TTC549 (cell line): ENCODE data around the gene PPP1R16B.
A peak's percentile ranks its signal among the peaks of the same experiment; 100 is the strongest.

Experiments
- FAIRE-seq: peaks from 2 replicates; lab custom pipeline; 2012; peaks lifted over from hg19 to GRCh38; lab: Jason Lieb, UNC

Gene PPP1R16B

DNA sequence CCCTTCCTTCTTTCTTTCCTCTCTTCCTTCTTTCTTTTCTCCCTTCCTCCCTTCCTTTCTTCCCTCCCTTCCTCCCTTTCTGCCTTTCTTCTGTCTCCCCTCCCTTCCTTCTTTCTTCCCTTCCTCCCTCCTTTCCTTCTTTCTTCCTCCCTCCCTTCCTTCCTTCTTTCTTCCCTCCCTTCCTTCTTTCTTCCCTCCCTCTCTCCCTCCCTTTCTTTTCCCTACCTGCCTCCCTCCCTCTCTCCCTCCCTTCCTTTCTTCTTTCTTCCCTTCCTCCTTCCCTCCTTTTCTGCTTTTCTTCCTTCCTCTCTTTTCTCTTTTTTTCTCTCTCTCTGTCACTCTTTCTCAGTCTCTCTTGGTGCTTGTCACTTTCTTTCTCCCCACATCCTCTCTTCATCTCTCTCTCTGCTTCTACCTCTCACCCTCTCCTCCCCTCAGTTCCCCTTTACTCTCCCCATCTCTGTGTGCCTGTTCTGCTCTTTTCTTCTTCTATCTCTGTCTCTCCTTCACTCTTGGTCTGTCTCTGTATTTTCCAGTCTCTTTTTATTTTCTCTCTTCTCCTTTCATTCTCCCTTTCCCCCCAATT lies 90.6 kb downstream of the PPP1R16B start:
- no peak for FAIRE-seq

DNA sequence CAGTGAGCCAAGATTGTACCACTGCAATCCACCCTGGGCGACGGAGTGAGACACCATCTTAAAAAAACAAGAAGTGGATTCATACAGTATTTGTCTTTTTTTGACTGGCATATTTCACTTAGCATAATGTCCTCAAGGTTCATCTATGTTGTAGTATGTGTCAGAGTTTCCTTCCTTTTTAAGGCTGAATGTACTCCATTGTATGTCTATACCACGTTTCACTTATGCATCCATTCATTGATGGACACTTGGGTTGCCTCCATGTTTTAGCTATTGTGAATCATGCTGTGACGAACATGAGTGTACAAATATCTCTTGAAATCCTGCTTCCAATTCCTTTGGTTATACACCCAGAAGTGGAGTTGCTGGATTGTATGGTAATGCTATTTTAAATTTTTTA lies 91.8 kb downstream of the PPP1R16B start:
- FAIRE-seq, result no peak

DNA sequence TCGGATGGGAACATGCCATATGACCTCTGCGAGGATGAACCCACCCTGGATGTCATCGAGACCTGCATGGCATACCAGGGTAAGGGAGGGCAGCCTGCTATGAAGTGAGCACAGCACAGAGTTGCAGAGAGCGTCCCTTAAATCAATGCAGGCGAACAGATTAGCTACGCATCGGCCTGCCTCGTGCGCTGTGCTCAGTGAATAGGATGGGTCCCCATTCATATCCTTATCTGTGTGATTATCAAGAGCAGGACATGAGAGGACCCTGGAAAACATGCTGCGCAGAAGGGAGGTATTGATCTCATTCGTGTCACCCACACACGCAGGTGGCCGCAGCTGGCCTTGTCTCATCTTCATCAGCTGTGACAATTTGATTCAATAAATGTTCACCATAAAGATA lies 95.1 kb downstream of the PPP1R16B start:
- no peak for FAIRE-seq

DNA sequence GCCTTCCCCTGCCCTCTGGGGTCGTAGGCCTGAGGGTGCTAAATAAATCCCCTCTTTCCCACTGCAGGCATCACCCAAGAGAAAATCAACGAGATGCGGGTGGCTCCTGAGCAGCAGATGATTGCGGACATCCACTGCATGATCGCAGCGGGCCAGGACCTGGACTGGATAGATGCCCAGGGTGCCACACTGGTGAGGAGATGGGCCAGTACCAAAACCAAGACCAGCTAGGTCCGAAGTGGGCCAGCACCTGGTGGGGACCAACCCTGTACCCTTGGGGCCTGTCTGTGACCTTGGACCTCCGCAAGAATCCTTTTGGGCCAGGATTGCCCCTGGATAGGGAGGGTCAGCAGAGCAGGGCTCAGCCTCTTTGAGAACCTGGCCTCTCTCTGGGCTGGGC lies 97.1 kb downstream of the PPP1R16B start:
- FAIRE-seq, result no peak

DNA sequence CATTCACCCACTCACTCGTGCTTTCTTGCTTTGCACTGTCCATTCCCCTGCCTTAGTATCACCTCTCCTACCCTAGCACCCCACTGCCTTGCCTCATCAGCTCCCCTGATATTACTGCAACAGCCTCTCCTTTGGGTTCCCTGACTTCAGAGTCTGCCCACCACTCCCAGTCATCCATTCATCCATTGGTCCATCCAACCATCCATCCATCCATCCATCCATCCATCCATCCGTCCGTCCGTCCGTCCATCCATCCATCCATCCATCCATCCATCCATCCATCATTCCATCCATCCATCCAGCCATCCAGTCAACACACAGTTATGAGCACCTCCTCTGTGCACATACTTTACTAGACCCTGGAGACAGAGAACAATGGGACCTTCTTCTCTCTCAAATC lies 97.8 kb downstream of the PPP1R16B start:
- FAIRE-seq, result no peak

DNA sequence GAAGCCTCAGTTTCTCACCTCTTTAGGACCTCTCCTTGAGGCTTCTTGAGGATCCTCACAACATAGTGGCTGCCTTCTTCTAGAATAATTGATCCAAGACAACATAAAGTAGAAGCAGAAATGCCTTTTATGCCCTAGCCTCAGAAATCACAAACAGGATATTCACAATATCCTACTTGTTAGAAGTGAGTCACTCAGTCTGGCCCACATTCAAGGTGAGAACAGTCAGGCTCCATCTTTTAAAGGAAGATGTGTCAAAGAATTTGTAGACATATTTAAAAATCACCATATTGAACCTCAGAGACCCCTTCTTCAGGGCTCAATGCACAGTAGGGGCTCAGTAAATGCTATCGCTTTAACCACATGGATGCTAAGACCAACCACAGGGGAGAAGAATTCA lies 99.9 kb downstream of the PPP1R16B start:
- FAIRE-seq, result no peak

DNA sequence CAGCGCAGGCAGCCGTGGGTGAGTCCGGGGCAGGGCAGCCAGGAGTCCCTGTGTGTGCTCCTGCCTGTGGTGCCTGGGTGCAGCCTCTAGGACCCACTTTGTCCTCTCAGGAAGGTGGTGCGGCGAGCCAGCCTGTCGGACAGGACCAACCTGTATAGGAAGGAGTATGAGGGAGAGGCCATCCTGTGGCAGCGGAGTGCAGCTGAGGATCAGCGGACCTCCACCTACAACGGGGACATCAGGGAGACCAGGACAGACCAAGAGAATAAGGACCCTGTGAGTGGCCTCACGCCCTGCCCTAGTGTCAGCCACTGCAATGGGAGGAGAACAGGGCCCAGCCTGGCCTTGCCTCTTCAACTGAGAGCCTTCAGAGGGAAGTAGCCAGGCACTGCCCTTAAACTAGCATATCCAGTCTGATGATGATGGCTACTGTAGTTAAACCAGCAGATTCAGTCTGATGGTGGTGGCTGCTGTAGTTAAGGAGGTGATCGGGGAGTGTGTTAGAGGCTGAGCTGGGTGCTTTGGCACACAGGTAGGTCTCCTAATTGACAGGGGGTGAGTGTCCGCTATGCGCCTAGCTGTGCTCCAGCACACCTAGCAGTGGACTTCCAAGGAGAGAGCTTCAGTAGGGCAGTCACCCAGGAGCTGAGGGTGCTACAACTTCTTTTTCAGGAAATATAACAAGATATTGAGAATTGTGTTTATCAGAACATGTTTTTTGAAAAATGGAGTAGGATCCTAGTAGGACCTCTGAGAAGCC lies 102.6 kb downstream of the PPP1R16B start:
- no peak for FAIRE-seq

DNA sequence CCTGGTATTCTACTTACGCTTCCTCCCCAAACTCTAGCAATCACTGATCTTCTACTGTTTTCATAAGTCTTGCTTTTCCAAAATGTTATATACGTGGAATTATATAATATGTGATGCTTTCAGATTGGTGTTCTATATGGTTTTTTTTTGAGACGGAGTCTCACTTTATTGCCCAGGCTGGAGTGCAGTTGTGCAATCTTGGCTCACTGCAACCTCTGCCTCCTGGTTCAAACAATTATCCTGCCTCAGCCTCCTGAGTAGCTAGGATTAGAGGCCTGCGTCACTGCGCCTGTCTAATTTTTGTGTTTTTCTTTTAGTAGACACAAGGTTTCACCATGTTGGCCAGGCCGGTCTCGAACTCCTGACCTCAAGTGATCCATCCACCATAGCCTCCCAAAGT lies 109.9 kb downstream of the PPP1R16B start:
- no peak for FAIRE-seq

DNA sequence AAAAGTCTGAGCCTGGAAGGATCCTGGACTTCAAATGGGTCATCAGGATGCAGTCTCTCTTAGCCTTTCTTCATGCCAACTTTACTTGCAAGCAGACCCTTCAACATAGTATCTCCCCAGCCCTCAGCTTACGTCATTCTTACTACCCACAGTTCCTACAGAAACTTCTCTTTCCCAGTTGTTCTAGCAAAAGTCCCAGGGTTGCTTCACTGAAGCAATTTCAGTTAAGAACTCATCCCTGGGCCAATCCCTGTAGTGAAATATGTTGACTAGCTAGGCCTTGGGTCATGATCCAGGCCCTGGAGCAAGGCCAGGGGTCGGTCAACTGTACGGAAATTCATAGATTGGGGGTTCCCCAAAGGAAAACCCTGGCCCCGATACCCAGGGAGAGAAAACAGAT lies 112.2 kb downstream of the PPP1R16B start:
- no peak for FAIRE-seq

DNA sequence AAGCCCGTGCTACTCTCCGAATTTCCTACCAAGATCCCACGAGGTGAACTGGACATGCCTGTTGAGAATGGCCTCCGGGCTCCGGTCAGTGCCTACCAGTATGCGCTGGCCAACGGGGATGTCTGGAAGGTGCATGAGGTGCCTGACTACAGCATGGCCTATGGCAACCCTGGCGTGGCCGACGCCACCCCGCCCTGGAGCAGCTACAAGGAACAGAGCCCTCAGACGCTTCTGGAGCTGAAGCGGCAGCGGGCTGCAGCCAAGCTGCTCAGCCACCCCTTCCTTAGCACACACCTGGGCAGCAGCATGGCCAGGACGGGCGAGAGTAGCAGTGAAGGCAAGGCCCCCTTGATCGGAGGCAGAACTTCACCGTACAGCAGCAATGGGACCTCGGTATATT lies 112.7 kb downstream of the PPP1R16B start:
- FAIRE-seq, result no peak

DNA sequence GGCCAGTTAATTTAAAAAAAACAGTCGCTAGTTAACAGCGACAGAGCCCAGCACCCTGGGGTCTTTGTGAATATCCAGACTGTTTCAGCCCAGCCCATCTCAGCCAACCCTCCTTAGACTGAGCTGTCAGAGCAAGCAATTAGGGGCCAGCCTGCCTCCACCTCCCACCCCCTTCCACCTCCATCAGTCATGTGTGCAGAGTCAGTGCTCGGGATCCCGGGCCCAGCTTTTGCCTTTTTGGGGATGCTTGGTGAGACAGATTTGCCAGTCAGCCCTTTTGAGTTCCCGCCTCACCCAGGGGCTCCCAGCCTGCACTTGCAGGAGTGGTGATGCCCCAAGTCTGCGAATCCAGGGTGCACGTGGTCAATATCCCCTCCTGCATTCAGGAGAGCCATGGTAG lies 114.2 kb downstream of the PPP1R16B start:
- no peak for FAIRE-seq

DNA sequence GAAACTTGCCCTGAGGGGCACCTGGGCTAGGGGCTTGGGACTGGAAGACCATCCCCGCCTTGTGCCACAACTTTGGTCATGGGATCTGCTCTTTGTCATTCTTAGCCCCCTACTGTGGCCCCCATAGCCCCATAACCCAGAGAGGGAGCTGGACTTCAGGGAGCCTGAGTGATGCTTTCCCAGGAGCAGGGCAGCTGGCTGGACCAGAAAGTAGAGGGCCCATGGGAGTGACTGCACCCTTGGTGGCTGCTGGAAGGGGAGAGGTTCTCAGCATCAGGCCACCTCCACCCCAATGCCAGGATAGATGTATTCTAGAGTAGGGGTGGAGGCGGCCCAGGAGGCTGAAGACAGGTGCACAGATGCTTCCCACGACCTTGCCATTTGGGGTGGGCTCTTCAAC lies 114.9 kb downstream of the PPP1R16B start:
- no peak for FAIRE-seq

DNA sequence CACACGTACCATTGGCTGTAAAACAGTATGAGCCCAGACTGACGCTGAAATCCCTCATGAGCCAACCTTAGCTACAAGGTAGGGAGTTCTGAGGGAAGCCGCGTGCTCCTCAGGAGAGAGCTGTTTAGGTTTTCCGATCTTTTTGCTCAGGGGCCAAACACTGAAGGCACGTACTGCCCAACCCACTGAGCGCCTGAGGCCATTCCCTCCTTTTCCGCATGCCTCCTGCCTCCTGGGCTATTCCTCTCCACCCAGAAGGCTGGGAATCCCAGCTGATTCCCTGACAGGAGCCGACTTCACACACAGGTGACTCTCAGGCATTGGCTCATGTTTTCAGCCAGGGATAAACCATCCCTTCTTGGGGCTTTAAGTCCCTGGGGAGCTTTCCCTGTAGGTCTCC lies 115.4 kb downstream of the PPP1R16B start:
- no peak for FAIRE-seq

DNA sequence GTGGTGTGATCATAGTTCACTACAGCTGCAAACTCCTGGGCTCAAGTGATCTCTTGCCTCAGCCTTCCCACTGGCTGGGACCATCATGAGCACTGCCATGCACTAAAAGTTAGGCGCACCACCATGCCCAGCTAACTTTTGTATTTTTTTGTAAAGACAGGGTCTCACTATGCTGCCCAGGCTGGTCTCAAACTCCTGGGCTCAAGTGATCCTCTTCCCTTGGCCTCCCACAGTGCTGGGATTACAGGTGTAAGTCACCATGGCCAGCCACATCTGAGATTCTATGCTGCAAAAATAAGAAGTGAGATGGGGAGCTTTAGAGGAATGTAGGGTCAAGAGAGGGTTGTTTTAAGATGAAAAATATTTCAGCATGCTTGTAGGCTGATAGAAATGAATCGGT lies 119.2 kb downstream of the PPP1R16B start:
- FAIRE-seq, result no peak

DNA sequence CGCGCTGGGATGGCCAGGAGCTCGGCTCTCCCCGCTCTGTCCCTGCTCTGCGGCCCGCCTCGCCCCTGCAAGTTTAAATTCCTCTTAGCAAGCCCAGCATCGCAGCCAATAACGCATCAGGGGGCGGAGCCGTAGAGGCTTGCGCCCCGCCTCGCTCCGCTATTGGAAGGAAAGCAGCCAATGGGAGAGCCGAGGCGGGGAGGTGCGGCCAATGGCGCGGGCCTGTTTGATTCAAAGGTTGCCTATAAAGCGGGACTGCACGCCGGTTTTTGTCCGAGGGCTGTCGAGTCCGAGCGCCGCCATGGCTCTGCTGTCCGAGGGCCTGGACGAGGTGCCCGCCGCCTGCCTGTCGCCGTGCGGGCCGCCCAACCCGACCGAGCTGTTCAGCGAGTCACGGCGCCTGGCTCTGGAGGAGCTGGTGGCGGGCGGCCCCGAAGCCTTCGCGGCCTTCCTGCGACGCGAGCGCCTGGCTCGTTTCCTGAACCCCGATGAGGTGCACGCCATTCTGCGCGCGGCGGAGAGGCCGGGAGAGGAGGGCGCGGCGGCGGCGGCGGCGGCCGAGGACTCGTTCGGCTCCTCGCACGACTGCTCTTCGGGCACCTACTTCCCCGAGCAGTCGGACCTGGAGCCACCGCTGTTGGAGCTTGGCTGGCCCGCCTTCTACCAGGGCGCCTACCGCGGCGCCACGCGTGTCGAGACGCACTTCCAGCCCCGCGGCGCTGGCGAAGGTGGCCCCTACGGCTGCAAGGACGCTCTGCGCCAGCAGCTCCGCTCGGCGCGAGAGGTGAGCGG lies 120.8 kb downstream of the PPP1R16B start, which contains the start of gene FAM83D:
TSS of gene FAM83D (plus strand) at position 276 of the 792 bp plus-strand sequence. CDS start at position 302, 26 bp downstream.
- peak; percentile 87 for FAIRE-seq

DNA sequence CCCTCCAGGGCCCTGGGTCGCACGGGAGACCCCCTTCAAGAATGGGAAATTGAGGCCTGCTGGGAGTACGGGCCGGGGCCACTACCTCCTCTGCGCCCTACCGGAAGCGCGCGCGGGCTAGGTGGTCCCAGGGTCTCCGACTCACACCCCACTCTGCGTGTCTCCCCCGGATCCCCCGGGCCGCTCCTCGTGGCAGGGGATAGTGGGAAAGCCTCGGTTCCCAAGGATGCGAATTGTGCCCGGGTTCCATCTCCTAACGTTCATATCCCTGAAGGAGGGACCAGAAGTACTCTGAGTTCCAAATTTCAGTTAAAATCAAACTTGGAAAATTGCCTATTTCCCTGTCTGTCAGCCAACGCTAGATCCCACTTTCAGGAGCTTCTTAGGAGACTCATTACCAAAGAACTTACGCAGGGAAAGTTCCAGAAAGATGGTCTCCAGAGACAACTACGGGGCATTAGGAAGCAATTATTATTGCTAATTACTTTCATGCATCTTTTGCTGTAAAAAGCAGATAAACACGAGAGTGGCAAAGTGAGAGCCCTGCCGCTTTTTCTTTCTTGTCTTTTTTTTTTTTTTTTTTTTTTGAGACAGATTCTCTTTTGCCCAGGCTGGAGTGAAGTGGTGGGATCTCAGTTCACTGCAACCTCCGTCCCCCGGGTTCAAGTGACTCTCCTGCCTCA lies 121.6 kb downstream of the PPP1R16B start:
- no peak for FAIRE-seq

DNA sequence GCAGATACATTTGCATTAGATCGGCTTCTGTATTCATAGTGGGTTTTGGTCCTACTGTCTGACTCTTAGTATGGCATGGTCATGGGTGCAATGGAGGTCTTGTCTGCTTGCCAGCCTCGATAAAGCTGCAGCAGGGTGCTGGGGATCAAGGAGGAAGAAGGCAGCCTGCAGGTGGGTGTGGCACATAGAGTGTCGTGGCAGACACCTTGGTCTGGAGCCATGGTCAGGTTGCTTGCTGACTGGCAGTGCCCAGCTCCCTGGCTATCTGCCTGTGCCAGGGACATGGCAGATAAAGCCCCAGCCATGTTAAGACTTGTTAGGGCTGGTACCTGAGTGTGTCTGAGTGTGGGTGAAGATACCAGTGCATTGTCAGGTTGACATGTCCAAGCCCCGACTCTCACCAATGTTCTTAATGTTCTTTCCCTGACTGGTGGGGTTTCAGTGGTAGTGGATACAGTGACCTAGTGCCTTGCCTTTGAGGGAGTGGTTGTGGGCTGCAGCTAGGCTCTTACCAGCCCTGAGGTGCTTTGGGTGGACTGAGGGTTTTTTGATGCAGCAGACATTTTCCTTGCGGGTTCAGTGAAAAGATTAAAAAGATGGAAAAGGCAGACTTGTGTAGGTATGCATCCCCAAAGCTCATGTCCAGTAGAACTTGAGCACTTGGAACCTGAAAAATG lies 122.5 kb downstream of the PPP1R16B start:
- FAIRE-seq, result no peak

DNA sequence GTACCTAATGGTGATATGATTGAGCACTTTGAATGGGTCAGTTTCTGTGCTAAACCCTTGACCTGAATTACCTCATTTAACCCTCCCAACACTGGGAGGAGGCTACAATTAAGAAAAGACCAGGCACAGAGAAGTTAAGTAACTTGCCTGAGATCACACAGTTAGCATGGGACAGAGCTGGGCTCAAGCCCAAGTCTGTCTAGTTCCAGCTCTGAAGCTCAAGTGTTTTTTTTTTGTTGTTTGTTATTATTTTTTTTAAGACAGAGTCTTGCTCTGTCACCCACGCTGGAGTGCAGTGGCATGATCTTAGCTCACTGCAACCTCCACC lies 124.7 kb downstream of the PPP1R16B start:
- no peak for FAIRE-seq

DNA sequence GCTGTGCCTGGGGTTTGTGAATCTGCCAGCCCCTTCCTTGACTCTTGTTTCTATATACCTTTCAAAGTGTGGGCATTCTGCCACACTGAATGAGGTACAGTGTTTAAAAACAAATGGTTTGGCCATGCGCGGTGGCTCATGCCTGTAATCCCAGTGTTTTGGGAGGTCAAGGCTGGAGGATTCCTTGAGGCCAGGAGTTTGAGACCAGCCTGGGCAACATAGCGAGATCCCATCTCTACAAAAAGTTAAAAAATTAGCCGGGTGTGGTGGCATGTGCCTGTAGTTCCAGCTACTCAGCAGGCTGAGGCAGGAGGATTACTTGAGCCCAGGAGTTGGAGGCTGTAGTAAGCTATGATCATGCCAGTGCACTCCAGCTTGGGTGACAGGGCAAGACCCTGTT lies 126.5 kb downstream of the PPP1R16B start:
- FAIRE-seq, result no peak

DNA sequence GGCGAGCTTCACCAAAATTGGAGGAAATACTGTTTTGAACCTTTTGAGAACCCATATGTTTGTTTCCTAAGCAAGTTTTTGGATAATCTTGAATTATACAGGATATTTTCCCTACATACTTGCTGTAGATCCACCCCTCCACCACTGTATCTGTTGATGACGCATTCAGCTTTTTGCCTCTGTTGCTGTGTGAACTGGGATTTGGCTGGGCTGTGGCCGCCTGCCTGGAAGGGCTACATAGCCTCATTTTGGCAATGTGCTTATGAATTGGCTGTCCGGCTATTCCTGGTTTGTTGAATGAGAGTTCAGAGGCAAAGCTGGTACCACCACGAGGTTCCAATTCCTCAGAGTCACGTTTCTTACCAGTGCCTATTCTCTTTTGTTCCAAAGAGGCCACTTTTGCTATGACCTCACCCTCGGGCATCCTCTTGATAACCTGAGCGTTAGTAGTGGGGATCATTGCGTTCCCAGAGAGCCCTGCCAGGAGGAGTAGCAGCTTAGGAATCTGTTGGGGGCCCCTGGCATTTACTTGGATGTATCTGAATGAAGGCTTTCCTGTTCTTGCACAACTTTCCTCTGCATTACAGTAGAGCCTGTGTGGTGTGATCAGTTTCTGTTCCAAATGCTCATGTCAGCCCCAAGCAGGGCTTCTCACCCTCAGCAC lies 127.1 kb downstream of the PPP1R16B start:
- FAIRE-seq, result no peak

DNA sequence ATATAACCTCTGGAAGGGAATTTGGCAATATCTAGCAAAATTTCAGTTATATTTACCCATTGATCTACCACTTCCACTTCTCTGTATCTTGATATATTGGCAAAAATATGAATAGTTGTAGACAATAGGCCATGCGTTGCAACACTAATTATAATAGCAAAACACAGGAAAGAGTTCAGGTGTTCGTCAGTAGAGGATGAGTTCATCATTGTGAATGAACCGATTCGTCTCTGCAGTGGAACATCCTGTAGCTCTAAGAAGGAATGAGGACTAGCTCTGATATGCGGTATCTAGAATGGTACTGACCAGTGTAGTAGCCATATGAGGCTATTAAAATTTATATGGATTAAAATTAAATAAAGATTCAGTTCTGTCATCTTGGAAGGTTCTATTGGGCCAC lies 129.0 kb downstream of the PPP1R16B start:
- FAIRE-seq, result no peak

DNA sequence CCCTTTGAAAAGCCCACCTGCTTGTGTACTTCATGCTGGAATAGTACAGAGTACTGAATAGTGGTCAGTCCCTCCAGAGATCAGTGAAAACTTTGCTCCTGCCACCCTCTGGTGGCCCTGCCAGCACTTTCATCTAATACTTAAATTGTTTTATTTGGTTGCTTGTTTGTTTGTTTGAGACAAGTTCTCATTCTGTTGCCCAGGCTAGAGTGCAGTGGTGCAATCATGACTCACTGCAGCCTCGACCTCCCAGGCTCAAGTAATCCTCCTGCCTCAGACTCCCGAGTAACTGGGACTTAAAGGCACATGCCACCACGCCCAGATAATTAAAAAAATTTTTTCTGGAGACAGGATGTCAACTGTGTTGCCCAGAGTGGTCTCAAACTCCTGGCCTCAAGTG lies 129.8 kb downstream of the PPP1R16B start:
- FAIRE-seq, result no peak
